ENCODE measurements around the gene ZNF175. TPM values are rescaled to one million over a fixed set of nuclear protein-coding genes. Genes with fewer than 3 reads are reported as not detected.
A peak's percentile ranks its signal among the peaks of the same experiment; 100 is the strongest.

ZNF175 gene
- polyA plus RNA-seq, 2 of the 4 experiments (the other 2 are of a cell fraction) = 3.3 to 6.4 TPM

DNA sequence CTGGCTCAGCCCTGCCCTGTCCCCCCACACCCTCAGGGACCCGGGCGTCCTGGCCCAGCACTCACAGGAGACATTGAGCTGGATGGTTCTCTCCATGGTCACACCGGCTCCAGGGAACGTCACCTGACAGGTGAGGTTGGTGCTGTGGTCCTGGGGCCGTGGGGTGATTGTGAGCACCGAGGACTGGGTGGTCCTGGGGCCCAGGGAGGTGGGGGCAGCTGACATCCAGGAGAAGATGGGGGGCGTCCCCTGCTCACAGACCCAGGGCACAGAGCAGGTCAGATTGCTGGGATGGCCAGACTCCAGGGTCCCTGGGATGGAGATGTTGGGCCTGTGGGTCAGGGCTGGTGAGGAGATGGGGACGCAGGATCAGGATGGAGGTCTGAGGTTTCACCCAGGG, 40.5 kb upstream of the ZNF175 start:
- ChIA-PET CTCF (interaction anchor here (1.2 to 1.8 kb wide), 2 partner anchors 16 to 109 kb away, joined by 3 to 5 read pairs; no protein-coding TSS in a partner anchor), POLR2A (no interaction called here)
- Histone ChIP-seq H3K27ac (no peak overlapping the region), H3K4me3 (no peak overlapping the region), H3K4me2 (no peak overlapping the region), H3K4me1 (no peaks in the 10 kb centered on the region), H3K9me3 (no peaks in the 10 kb centered on the region; the same call in 2 of the 3 replicates)
- DNase-seq (ENCODE audit: low read depth in 1 of 2, low spot score in 1 of 2) = no peak
- TF ChIP-seq CHD4 (IDR thresholded peaks at IDR 0.05; ENCODE audit: borderline replicate concordance) (no peak), HOXB5 (CRISPR knock-in tag; IDR thresholded peaks at IDR 0.05) (no peak), ESRRA (IDR thresholded peaks at IDR 0.05; ENCODE audit: borderline replicate concordance, low read length) (no peak), SREBF2 (IDR thresholded peaks at IDR 0.05) (no peak), KDM1A (IDR thresholded peaks at IDR 0.05; ENCODE audit: low read depth) (no peak), EP300 (IDR thresholded peaks at IDR 0.05) (no peak), CBX2 (IDR thresholded peaks at IDR 0.05; ENCODE audit: borderline replicate concordance, low read depth) (no peak), MYC (IDR thresholded peaks at IDR 0.05; ENCODE audit: borderline replicate concordance, low read length) (no peak), RNF2 (IDR thresholded peaks at IDR 0.05; ENCODE audit: borderline replicate concordance, low read depth) (no peak), RAD21 (conservative IDR thresholded peaks at IDR 0.05 in 1 of 2, IDR thresholded peaks at IDR 0.05 in 1 of 2) (no peak), ZC3H11A (IDR thresholded peaks at IDR 0.05) (no peak)
- TF ChIP-seq, protein P1, sequence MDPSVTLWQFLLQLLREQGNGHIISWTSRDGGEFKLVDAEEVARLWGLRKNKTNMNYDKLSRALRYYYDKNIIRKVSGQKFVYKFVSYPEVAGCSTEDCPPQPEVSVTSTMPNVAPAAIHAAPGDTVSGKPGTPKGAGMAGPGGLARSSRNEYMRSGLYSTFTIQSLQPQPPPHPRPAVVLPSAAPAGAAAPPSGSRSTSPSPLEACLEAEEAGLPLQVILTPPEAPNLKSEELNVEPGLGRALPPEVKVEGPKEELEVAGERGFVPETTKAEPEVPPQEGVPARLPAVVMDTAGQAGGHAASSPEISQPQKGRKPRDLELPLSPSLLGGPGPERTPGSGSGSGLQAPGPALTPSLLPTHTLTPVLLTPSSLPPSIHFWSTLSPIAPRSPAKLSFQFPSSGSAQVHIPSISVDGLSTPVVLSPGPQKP (IDR thresholded peaks at IDR 0.05; ENCODE audit: low read depth, low read length) = no peak
- FAIRE-seq = no peak
- ATAC-seq = no peak
- 7% methylated on average over 4 of the region's 8 CpGs for WGBS (ENCODE audit: missing lambda C conversion rate)

DNA sequence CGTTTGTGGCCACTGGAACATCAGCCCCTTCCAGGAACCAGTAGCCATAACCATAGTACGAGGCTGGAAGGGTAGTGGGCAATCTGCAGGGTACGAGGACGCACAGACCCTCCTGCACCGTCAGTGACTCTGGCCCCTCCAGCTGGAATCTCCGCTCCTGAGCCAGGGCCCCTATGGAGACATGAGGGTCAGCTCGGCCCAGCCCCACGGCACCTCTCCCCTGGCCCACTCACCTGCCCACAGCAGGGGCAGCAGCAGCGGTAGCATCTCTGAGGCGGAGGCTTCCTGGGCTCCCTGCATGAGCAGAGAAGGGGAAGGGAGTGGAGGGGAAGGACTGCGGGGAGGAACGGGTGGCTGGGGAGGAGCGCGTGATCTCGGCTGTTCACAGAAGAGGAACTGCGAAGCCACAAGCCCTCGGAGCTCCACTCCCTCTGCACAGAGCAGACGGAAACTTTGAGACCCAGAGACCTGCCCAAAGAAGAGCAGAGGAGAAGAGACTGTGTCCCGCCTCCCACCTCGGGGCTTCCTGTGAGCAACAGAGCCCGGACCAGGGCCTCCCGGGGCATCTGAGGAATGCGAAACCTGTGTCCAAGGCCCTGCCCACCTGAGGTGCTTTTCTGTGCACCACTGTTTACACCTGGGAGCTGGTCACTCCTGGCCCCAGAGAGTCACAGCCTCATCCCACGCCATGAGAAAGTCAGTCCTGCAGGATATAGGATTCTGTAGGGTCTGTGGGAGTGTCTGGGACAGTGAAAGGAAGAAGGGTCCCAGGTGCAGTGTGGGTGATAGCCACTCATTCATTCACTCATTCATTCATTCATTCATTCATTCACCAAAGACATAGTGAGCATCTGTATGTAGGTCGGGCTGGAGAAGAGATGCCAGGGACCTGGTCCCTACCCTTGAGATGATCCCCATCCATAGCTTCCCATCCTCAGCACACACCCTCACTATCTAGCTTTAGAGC, 39.5 kb upstream of the ZNF175 start, which contains the start of gene SIGLEC6:
SIGLEC6 (minus strand) TSS at position 322 of the 967 bp plus-strand sequence; CDS start at position 300, 22 bp downstream.
- no peak within 1 kb of the TSS for H3K27ac ChIP-seq
- H3K9me3 ChIP-seq = no peaks in the 10 kb centered on the region; the same call in 2 of the 3 replicates
- no peak within 1 kb of the TSS for H3K4me2 ChIP-seq
- whole genome bisulfite sequencing (ENCODE audit: missing lambda C conversion rate) = 8% methylated on average over 24 of the region's 25 CpGs
- H3K4me1 ChIP-seq = no peaks in the 10 kb centered on the region
- CTCF ChIA-PET = interaction anchor here (1.8 kb wide), 1 partner anchor 17 kb away, joined by 5 read pairs; no protein-coding TSS in a partner anchor
- no peak for TF ChIP-seq FOSB (CRISPR knock-in tag; IDR thresholded peaks at IDR 0.05)
- TF ChIP-seq HOXB13 (CRISPR knock-in tag; IDR thresholded peaks at IDR 0.05; ENCODE audit: low read depth) = no peak
- TF ChIP-seq RAD21 (conservative IDR thresholded peaks at IDR 0.05 in 1 of 2, IDR thresholded peaks at IDR 0.05 in 1 of 2) = no peak
- TF ChIP-seq, protein P2, sequence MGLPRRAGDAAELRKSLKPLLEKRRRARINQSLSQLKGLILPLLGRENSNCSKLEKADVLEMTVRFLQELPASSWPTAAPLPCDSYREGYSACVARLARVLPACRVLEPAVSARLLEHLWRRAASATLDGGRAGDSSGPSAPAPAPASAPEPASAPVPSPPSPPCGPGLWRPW (IDR thresholded peaks at IDR 0.05) = no peak
- TF ChIP-seq HDAC2 (IDR thresholded peaks at IDR 0.05) = no peak
- TF ChIP-seq NFE2L2 (conservative IDR thresholded peaks at IDR 0.05; ENCODE audit: low read length) = no peak
- TF ChIP-seq TFCP2L1 (CRISPR knock-in tag; IDR thresholded peaks at IDR 0.05) = no peak
- TF ChIP-seq RFX5 (IDR thresholded peaks at IDR 0.05) = no peak
- no peak for TF ChIP-seq ZNF302 (CRISPR knock-in tag; IDR thresholded peaks at IDR 0.05)
- no peak for TF ChIP-seq JUN (IDR thresholded peaks at IDR 0.05)
- TF ChIP-seq KDM5A (IDR thresholded peaks at IDR 0.05) = no peak
- no peak for TF ChIP-seq NPAS2 (CRISPR knock-in tag; IDR thresholded peaks at IDR 0.05; ENCODE audit: borderline replicate concordance)
- TF ChIP-seq, protein P3, sequence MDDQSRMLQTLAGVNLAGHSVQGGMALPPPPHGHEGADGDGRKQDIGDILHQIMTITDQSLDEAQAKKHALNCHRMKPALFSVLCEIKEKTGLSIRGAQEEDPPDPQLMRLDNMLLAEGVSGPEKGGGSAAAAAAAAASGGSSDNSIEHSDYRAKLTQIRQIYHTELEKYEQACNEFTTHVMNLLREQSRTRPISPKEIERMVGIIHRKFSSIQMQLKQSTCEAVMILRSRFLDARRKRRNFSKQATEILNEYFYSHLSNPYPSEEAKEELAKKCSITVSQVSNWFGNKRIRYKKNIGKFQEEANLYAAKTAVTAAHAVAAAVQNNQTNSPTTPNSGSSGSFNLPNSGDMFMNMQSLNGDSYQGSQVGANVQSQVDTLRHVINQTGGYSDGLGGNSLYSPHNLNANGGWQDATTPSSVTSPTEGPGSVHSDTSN (IDR thresholded peaks at IDR 0.05) = no peak
- no peak for TF ChIP-seq POLR2AphosphoS2 (conservative IDR thresholded peaks at IDR 0.05; ENCODE audit: low read length)
- TF ChIP-seq CHD4 (IDR thresholded peaks at IDR 0.05; ENCODE audit: borderline replicate concordance) = no peak
- no peak for TF ChIP-seq FOSL2 (IDR thresholded peaks at IDR 0.05)
- TF ChIP-seq FOSL2 (CRISPR knock-in tag; IDR thresholded peaks at IDR 0.05) = no peak
- no peak for TF ChIP-seq MAFK (IDR thresholded peaks at IDR 0.05; ENCODE audit: partially characterized antibody)
- TF ChIP-seq, protein P4, sequence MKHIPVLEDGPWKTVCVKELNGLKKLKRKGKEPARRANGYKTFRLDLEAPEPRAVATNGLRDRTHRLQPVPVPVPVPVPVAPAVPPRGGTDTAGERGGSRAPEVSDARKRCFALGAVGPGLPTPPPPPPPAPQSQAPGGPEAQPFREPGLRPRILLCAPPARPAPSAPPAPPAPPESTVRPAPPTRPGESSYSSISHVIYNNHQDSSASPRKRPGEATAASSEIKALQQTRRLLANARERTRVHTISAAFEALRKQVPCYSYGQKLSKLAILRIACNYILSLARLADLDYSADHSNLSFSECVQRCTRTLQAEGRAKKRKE (CRISPR knock-in tag; IDR thresholded peaks at IDR 0.05; ENCODE audit: low read depth) = no peak
- no peak for FAIRE-seq
- POLR2A ChIA-PET = no interaction called here
- no peak within 1 kb of the TSS for H3K4me3 ChIP-seq
- DNase-seq (ENCODE audit: low read depth in 1 of 2, low spot score in 1 of 2) = no peak
- peak in 1 of 2 experiments; percentile 42; a peak in 3 of 6 replicates for ATAC-seq

Data from A549 (cell line).